Vagina (tissue), 2 donors: ENCODE data around the gene EPHA10. TPM values are rescaled to one million over a fixed set of nuclear protein-coding genes. Genes with fewer than 3 reads are reported as not detected.

ENCODE experiments used
- DNase-seq, 2 donors: peaks; one replicate each; pipeline ENCODE4 v3.0.0-alpha.2; 2017; ENCODE audit errors: extremely low spot score in 2 of 2
- H3K27ac ChIP-seq: fragments of 200-600 bp; sonication (generic); one replicate; pipeline ENCODE4 v1.5.1; 2019
- H3K27me3 ChIP-seq: fragments of 200-600 bp; sonication (generic); one replicate; pipeline ENCODE4 v1.5.1; 2019
- H3K36me3 ChIP-seq, 2 donors: fragments of 200-600 bp; sonication (generic); one replicate each; pipeline ENCODE4 v1.5.1; 2017 to 2019
- H3K4me1 ChIP-seq: fragments of 200-600 bp; sonication (generic); one replicate; pipeline ENCODE4 v1.5.1; 2019
- H3K4me3 ChIP-seq, 2 donors: fragments of 200-600 bp; sonication (generic); 1 replicate in 1 of 2; 2 replicates in 1 of 2; pipeline ENCODE4 v1.5.1; 2016 to 2019
- H3K9me3 ChIP-seq: fragments of 200-600 bp; sonication (generic); one replicate; pipeline ENCODE4 v1.5.1; 2019
- CTCF ChIP-seq, 3 experiments: fragments of 450-650 bp in 2 of 3; fragments of 200-600 bp in 1 of 3; sonication (generic) in 1 of 3; IDR thresholded peaks; one replicate each; pipeline ENCODE4 v1.5.1; 2017 to 2019; ENCODE audit warnings: antibody characterized with exemption in 3 of 3, mild to moderate bottlenecking in 2 of 3, moderate library complexity in 2 of 3
- POLR2A ChIP-seq, 2 donors: fragments of 450-650 bp; IDR thresholded peaks; one replicate each; pipeline ENCODE4 v1.6.1; 2017; ENCODE audit warnings: antibody characterized with exemption in 2 of 2, mild to moderate bottlenecking in 2 of 2, moderate library complexity in 2 of 2
- POLR2AphosphoS5 ChIP-seq, 2 donors: sonication (generic); formaldehyde crosslinking; IDR thresholded peaks; one replicate each; pipeline ENCODE4 v1.9.0; 2017; ENCODE audit warnings: antibody characterized with exemption in 2 of 2, mild to moderate bottlenecking in 2 of 2, low read depth in 1 of 2; ENCODE audit not compliant: insufficient read depth in 1 of 2
- intact Hi-C: fragments of 100-400 bp; cut with DNase I; formaldehyde crosslinking; loops from one replicate; pipeline ENCODE4 v1.15.1; 2023
- total RNA-seq: library from RNA; depleted of rRNA; stranded (reverse); fragments of >200 nt; gene quantifications from one replicate; pipeline ENCODE4 v1.2.3, GENCODE V29; 2016

EPHA10 gene
- total RNA-seq, 1 donor from 2014 or later: 0.25 TPM

- intact Hi-C loops: no loop called here
- peaks cover 3% of the 10 kb centered on the region for H3K4me1 ChIP-seq
- no peaks in the 10 kb centered on the region for H3K36me3 ChIP-seq
- H3K9me3 ChIP-seq: no peaks in the 10 kb centered on the region
- TF ChIP-seq CTCF (IDR thresholded peaks at IDR 0.05) (no peak), POLR2A (IDR thresholded peaks at IDR 0.05) (no peak), POLR2AphosphoS5 (IDR thresholded peaks at IDR 0.05; ENCODE audit: insufficient read depth in 1 of 2, low read depth in 1 of 2) (no peak)
- no peak overlapping the region for H3K4me3 ChIP-seq
- H3K27ac ChIP-seq: no peak overlapping the region
- peak in 1 of 2 donors; percentile 87 for DNase-seq
- peaks cover 8% of the 10 kb centered on the region for H3K27me3 ChIP-seq
Measured at GRCh38 chr1:37761416-37762095, 3.4 kb downstream of the EPHA10 start.

GRCh38 chr1:37759451-37759850, 5.5 kb downstream of the EPHA10 start:
- intact Hi-C loops: no loop called here
- DNase-seq: no peak
- Histone ChIP-seq H3K4me3 (no peak overlapping the region), H3K27me3 (peaks cover under 1% of the 10 kb centered on the region), H3K36me3 (no peaks in the 10 kb centered on the region), H3K27ac (no peak overlapping the region), H3K9me3 (no peaks in the 10 kb centered on the region), H3K4me1 (no peaks in the 10 kb centered on the region)
- no peak for TF ChIP-seq POLR2A (IDR thresholded peaks at IDR 0.05)
- TF ChIP-seq POLR2AphosphoS5 (IDR thresholded peaks at IDR 0.05; ENCODE audit: insufficient read depth in 1 of 2, low read depth in 1 of 2): no peak
- TF ChIP-seq CTCF (IDR thresholded peaks at IDR 0.05): no peak

GRCh38 chr1:37755951-37756560, 8.9 kb downstream of the EPHA10 start:
- H3K4me3 ChIP-seq: no peak overlapping the region
- no peaks in the 10 kb centered on the region for H3K36me3 ChIP-seq
- TF ChIP-seq POLR2A (IDR thresholded peaks at IDR 0.05) (no peak), CTCF (IDR thresholded peaks at IDR 0.05) (no peak), POLR2AphosphoS5 (IDR thresholded peaks at IDR 0.05; ENCODE audit: insufficient read depth in 1 of 2, low read depth in 1 of 2) (no peak)
- no peaks in the 10 kb centered on the region for H3K9me3 ChIP-seq
- peaks cover 5% of the 10 kb centered on the region for H3K27me3 ChIP-seq
- H3K4me1 ChIP-seq: no peaks in the 10 kb centered on the region
- H3K27ac ChIP-seq: no peak overlapping the region
- DNase-seq: no peak
- intact Hi-C loops: no loop called here

- Histone ChIP-seq H3K27me3 (peaks cover 5% of the 10 kb centered on the region), H3K36me3 (no peaks in the 10 kb centered on the region), H3K9me3 (no peaks in the 10 kb centered on the region), H3K4me3 (no peak overlapping the region), H3K4me1 (no peaks in the 10 kb centered on the region), H3K27ac (no peak overlapping the region)
- TF ChIP-seq POLR2A (IDR thresholded peaks at IDR 0.05): no peak
- no peak for TF ChIP-seq POLR2AphosphoS5 (IDR thresholded peaks at IDR 0.05; ENCODE audit: insufficient read depth in 1 of 2, low read depth in 1 of 2)
- no peak for TF ChIP-seq CTCF (IDR thresholded peaks at IDR 0.05)
- intact Hi-C loops: no loop called here
- no peak for DNase-seq
Measured at GRCh38 chr1:37755290-37755689, 9.6 kb downstream of the EPHA10 start.
